WERI-Rb-1 (cell line): ENCODE results near the gene CCR8.

Experiments used
- DNase-seq: peaks from one replicate; pipeline ENCODE4 v3.0.0-alpha.2; 2020
- H3K27ac ChIP-seq: fragments of 250-450 bp; sonication (Bioruptor Pico); 2 replicates; pipeline ENCODE4 v1.5.1; 2020; ENCODE audit warnings: mild to moderate bottlenecking, moderate library complexity
- H3K27me3 ChIP-seq: fragments of 250-450 bp; sonication (Bioruptor Pico); 2 replicates; pipeline ENCODE4 v1.5.1; 2021; ENCODE audit warnings: mild to moderate bottlenecking, low read depth, moderate library complexity; ENCODE audit not compliant: insufficient read depth, severe bottlenecking
- H3K36me3 ChIP-seq: fragments of 250-450 bp; sonication (Bioruptor Pico); 2 replicates; pipeline ENCODE4 v1.5.1; 2020; ENCODE audit warnings: mild to moderate bottlenecking, moderate library complexity
- H3K4me3 ChIP-seq: 2 replicates; pipeline ENCODE4 v1.5.1; 2011; ENCODE audit warnings: low read depth, mild to moderate bottlenecking, control low read depth, low read length
- H3K9me3 ChIP-seq: fragments of 250-450 bp; sonication (Bioruptor Pico); 2 replicates; pipeline ENCODE4 v1.5.1; 2021; ENCODE audit warnings: mild to moderate bottlenecking, moderate library complexity; ENCODE audit not compliant: severe bottlenecking
- TF ChIP-seq, protein P1 (sequence below): IDR thresholded peaks from 2 replicates; pipeline ENCODE4 v1.5.1; 2011; ENCODE audit warnings: low read depth, mild to moderate bottlenecking, control low read depth, inconsistent platforms, low read length

Gene CCR8

DNA sequence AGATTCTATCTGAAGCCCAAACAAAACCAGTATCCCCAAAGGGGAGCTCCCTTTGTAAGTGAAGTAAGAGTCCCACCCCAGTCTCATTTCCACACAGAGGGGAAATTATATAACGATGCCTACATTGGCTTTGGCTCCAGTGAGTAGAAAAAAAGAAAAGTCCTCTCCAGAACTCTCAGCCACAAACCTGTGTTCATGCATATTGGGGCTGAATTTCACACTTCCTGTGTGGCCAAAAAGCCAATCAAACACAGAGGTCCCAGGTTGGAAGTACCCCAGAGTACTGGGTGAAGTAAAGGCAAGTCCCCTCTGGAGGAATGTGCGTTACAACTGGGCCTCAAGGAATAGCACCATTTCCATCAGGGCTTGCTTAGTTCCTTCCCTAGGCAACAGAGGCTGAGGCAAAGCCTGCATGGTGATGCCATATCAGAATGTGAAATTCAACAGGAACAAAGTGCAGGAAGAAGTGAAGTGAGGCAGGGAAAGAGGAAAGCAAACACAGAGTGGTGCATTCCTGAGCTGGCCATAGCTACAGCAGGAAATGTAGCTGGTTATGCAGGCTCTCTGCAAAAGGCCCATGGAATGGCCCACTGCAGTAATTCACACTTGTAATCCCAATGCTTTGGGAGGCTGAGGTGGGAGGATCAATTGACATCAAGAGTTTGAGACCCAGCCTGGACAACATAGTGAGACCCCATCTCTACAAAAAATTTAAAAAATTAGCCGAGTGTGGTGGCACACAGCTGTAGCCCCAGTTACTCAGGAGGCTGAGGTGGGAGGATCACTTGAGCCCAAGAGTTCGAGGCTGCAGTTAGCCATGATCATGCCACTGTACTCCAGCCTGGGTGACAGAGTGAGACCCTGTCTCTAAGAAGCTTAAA is 33.1 kb upstream of the CCR8 start:
- TF ChIP-seq, protein P1, sequence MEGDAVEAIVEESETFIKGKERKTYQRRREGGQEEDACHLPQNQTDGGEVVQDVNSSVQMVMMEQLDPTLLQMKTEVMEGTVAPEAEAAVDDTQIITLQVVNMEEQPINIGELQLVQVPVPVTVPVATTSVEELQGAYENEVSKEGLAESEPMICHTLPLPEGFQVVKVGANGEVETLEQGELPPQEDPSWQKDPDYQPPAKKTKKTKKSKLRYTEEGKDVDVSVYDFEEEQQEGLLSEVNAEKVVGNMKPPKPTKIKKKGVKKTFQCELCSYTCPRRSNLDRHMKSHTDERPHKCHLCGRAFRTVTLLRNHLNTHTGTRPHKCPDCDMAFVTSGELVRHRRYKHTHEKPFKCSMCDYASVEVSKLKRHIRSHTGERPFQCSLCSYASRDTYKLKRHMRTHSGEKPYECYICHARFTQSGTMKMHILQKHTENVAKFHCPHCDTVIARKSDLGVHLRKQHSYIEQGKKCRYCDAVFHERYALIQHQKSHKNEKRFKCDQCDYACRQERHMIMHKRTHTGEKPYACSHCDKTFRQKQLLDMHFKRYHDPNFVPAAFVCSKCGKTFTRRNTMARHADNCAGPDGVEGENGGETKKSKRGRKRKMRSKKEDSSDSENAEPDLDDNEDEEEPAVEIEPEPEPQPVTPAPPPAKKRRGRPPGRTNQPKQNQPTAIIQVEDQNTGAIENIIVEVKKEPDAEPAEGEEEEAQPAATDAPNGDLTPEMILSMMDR = no peak
- Histone ChIP-seq H3K9me3 (no peaks in the 10 kb centered on the region), H3K4me3 (no peak overlapping the region), H3K27ac (no peak overlapping the region), H3K36me3 (no peaks in the 10 kb centered on the region), H3K27me3 (no peaks in the 10 kb centered on the region)
- DNase-seq = no peak

DNA sequence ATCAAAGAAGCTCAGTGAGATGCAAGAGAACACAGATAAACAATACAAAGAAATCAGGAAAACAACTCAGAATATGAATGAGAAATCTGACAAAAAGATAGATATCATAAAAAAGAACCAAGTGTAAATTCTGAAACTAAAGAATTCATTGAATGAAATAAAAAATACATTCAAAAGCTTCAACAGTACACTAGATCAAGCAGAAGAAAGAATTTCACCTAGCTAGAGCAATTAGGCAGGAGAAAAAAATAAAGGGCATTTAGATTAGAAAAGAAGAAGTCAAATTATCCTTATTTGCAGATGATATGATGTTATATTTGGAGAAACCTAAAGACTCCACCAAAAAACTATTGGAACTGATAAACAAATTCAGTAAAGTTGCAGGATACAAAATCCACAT is 30.2 kb upstream of the CCR8 start:
- H3K4me3 ChIP-seq = no peak overlapping the region
- TF ChIP-seq, protein P1 = no peak

DNA sequence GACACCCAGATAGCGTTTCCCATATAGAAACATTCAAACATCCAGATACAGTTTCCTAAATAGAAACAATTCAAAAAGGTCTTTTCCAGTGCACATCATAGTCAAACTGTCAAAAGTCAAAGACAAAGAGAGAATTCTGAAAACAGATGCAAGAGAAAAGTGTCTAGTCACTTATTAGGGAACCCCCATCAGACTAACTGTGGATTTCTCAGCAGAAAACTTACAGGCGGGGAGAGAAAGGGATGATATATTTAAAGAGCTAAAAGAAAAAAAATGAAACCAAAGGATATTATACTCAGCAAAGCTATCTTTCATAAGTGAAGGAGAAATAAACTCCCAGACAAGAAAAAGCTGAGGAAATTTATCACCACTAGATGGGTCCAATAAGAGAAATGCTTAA is 27.3 kb upstream of the CCR8 start:
- H3K9me3 ChIP-seq = no peaks in the 10 kb centered on the region
- no peak overlapping the region for H3K4me3 ChIP-seq
- H3K36me3 ChIP-seq = no peaks in the 10 kb centered on the region
- no peak overlapping the region for H3K27ac ChIP-seq
- no peak for DNase-seq
- H3K27me3 ChIP-seq = no peaks in the 10 kb centered on the region
- TF ChIP-seq, protein P1 = no peak

More for the DNA sequence above, 30.2 kb upstream of the CCR8 start:
- Histone ChIP-seq H3K27me3 (no peaks in the 10 kb centered on the region), H3K36me3 (no peaks in the 10 kb centered on the region), H3K9me3 (no peaks in the 10 kb centered on the region), H3K27ac (no peak overlapping the region)
- no peak for DNase-seq

DNA sequence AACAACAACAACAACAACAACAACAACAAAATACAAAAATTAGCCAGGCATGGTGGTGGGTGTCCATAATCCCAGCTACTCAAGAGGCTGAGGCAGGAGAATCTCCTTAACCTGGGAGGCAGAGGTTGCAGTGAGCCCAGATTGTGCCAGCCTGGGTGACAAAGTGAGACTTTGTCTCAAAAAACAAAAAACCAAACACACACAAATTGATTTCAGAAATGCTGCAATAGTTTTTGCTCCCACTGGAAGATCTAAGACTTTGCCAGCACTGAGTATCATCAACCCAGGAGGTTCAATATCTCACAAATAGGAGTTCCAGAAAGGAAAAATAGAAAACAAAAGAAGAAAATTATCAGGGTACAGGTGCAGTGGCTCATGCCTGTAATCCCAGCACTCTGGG is 16.2 kb upstream of the CCR8 start:
- Histone ChIP-seq H3K4me3 (no peak overlapping the region), H3K36me3 (no peaks in the 10 kb centered on the region), H3K27ac (no peak overlapping the region), H3K27me3 (no peaks in the 10 kb centered on the region), H3K9me3 (no peaks in the 10 kb centered on the region)
- TF ChIP-seq, protein P1 = no peak
- DNase-seq = no peak

DNA sequence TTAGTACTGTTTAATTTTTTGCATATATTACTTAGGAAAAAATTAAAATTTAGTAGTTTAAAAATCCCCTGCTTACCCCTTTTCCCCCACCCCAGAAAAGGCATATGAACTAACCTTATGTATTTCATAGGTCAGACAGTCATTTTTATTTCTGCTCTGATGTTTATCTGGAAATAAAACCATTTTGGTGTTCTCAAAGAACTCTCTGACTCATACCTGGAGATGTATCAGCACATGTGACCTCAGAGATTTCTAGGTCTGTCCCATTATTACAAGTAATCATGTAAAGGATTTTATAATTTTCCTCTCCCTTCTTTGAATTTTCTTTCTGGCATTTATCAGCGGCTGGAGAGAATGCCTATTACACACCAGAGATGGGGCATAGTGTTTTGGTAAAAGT is 14.1 kb upstream of the CCR8 start:
- no peak for DNase-seq
- TF ChIP-seq, protein P1 = no peak
- H3K27me3 ChIP-seq = no peaks in the 10 kb centered on the region

More for the DNA sequence above, 14.1 kb upstream of the CCR8 start:
- no peak overlapping the region for H3K27ac ChIP-seq
- H3K4me3 ChIP-seq = no peak overlapping the region
- no peaks in the 10 kb centered on the region for H3K36me3 ChIP-seq
- H3K9me3 ChIP-seq = no peaks in the 10 kb centered on the region
